Measurements from ENCODE around the gene MROH7.
A peak's percentile ranks its signal among the peaks of the same experiment; 100 is the strongest.

Gene MROH7

GRCh38 chr1:54602554-54602953 is 39.0 kb upstream of the MROH7 start:
- H3K4me1 ChIP-seq (ENCODE audit: control insufficient read depth in 2 of 2, insufficient read depth in 2 of 2, low read length in 2 of 2), result peaks cover 16 to 24% of the 10 kb centered on the region in 2 donors
- no peak overlapping the region for H3K4me3 ChIP-seq (ENCODE audit: low read length in 2 of 2)
- H3K27ac ChIP-seq (ENCODE audit: low read depth in 2 of 2, low read length in 2 of 2), result no peak overlapping the region
- no peaks in the 10 kb centered on the region for H3K27me3 ChIP-seq (ENCODE audit: control insufficient read depth in 2 of 2, insufficient read depth in 2 of 2, low read length in 2 of 2)
- no peak overlapping the region for H3K9ac ChIP-seq (ENCODE audit: low read depth in 1 of 2, low read length in 2 of 2)
- H3K36me3 ChIP-seq (ENCODE audit: control insufficient read depth in 2 of 2, insufficient read depth in 2 of 2, low read length in 2 of 2), result peaks cover 40 to 43% of the 10 kb centered on the region in 2 donors
- no peaks in the 10 kb centered on the region for H3K9me3 ChIP-seq (ENCODE audit: control insufficient read depth in 2 of 2, low read length in 2 of 2)

- H3K36me3 ChIP-seq (ENCODE audit: control insufficient read depth in 2 of 2, insufficient read depth in 2 of 2, low read length in 2 of 2), result peaks cover 39 to 43% of the 10 kb centered on the region in 2 donors
- H3K4me1 ChIP-seq (ENCODE audit: control insufficient read depth in 2 of 2, insufficient read depth in 2 of 2, low read length in 2 of 2), result peaks cover 16 to 24% of the 10 kb centered on the region in 2 donors
These were observed 38.3 kb upstream of the MROH7 start for GRCh38 chr1:54603241-54603640.

GRCh38 chr1:54604051-54604450 is 37.5 kb upstream of the MROH7 start:
- no peaks in the 10 kb centered on the region for H3K27me3 ChIP-seq (ENCODE audit: control insufficient read depth in 2 of 2, insufficient read depth in 2 of 2, low read length in 2 of 2)
- H3K36me3 ChIP-seq (ENCODE audit: control insufficient read depth in 2 of 2, insufficient read depth in 2 of 2, low read length in 2 of 2), result peaks cover 39 to 46% of the 10 kb centered on the region in 2 donors
- peak overlapping the region; percentile 54 to 71 for H3K27ac ChIP-seq (ENCODE audit: low read depth in 2 of 2, low read length in 2 of 2)
- H3K4me3 ChIP-seq (ENCODE audit: low read length in 2 of 2), result no peak overlapping the region
- H3K9me3 ChIP-seq (ENCODE audit: control insufficient read depth in 2 of 2, low read length in 2 of 2), result no peaks in the 10 kb centered on the region
- peak overlapping the region in 1 of 2 donors; percentile 2 for H3K9ac ChIP-seq (ENCODE audit: low read depth in 1 of 2, low read length in 2 of 2)
- H3K4me1 ChIP-seq (ENCODE audit: control insufficient read depth in 2 of 2, insufficient read depth in 2 of 2, low read length in 2 of 2), result peaks cover 16 to 24% of the 10 kb centered on the region in 2 donors

More at GRCh38 chr1:54603241-54603640, 38.3 kb upstream of the MROH7 start:
- Histone ChIP-seq H3K27me3 (ENCODE audit: control insufficient read depth in 2 of 2, insufficient read depth in 2 of 2, low read length in 2 of 2) (no peaks in the 10 kb centered on the region), H3K4me3 (ENCODE audit: low read length in 2 of 2) (no peak overlapping the region), H3K9me3 (ENCODE audit: control insufficient read depth in 2 of 2, low read length in 2 of 2) (no peaks in the 10 kb centered on the region), H3K27ac (ENCODE audit: low read depth in 2 of 2, low read length in 2 of 2) (peak overlapping the region; percentile 54 to 71), H3K9ac (ENCODE audit: low read depth in 1 of 2, low read length in 2 of 2) (peak overlapping the region in 1 of 2 donors; percentile 2)

GRCh38 chr1:54604572-54605370 is 36.8 kb upstream of the MROH7 start:
- Histone ChIP-seq H3K9me3 (ENCODE audit: control insufficient read depth in 2 of 2, low read length in 2 of 2) (no peaks in the 10 kb centered on the region), H3K36me3 (ENCODE audit: control insufficient read depth in 2 of 2, insufficient read depth in 2 of 2, low read length in 2 of 2) (peaks cover 37 to 45% of the 10 kb centered on the region in 2 donors), H3K27ac (ENCODE audit: low read depth in 2 of 2, low read length in 2 of 2) (peak overlapping the region; percentile 54 to 71), H3K4me1 (ENCODE audit: control insufficient read depth in 2 of 2, insufficient read depth in 2 of 2, low read length in 2 of 2) (peaks cover 16 to 24% of the 10 kb centered on the region in 2 donors), H3K4me3 (ENCODE audit: low read length in 2 of 2) (no peak overlapping the region), H3K27me3 (ENCODE audit: control insufficient read depth in 2 of 2, insufficient read depth in 2 of 2, low read length in 2 of 2) (no peaks in the 10 kb centered on the region), H3K9ac (ENCODE audit: low read depth in 1 of 2, low read length in 2 of 2) (no peak overlapping the region)

GRCh38 chr1:54606096-54606989 is 35.2 kb upstream of the MROH7 start:
- Histone ChIP-seq H3K27ac (ENCODE audit: low read depth in 2 of 2, low read length in 2 of 2) (peak overlapping the region; percentile 43 to 55), H3K27me3 (ENCODE audit: control insufficient read depth in 2 of 2, insufficient read depth in 2 of 2, low read length in 2 of 2) (no peaks in the 10 kb centered on the region), H3K4me1 (ENCODE audit: control insufficient read depth in 2 of 2, insufficient read depth in 2 of 2, low read length in 2 of 2) (peaks cover 16 to 24% of the 10 kb centered on the region in 2 donors), H3K9me3 (ENCODE audit: control insufficient read depth in 2 of 2, low read length in 2 of 2) (no peaks in the 10 kb centered on the region), H3K36me3 (ENCODE audit: control insufficient read depth in 2 of 2, insufficient read depth in 2 of 2, low read length in 2 of 2) (peaks cover 35 to 36% of the 10 kb centered on the region in 2 donors), H3K4me3 (ENCODE audit: low read length in 2 of 2) (no peak overlapping the region), H3K9ac (ENCODE audit: low read depth in 1 of 2, low read length in 2 of 2) (peak overlapping the region in 1 of 2 donors; percentile 41)

GRCh38 chr1:54606990-54607325 is 34.6 kb upstream of the MROH7 start:
- Histone ChIP-seq H3K4me1 (ENCODE audit: control insufficient read depth in 2 of 2, insufficient read depth in 2 of 2, low read length in 2 of 2) (peaks cover 16 to 24% of the 10 kb centered on the region in 2 donors), H3K36me3 (ENCODE audit: control insufficient read depth in 2 of 2, insufficient read depth in 2 of 2, low read length in 2 of 2) (peaks cover 31% of the 10 kb centered on the region in 2 donors)

GRCh38 chr1:54607821-54608565 is 33.6 kb upstream of the MROH7 start:
- Histone ChIP-seq H3K9ac (ENCODE audit: low read depth in 1 of 2, low read length in 2 of 2) (no peak overlapping the region), H3K27ac (ENCODE audit: low read depth in 2 of 2, low read length in 2 of 2) (no peak overlapping the region), H3K27me3 (ENCODE audit: control insufficient read depth in 2 of 2, insufficient read depth in 2 of 2, low read length in 2 of 2) (no peaks in the 10 kb centered on the region), H3K9me3 (ENCODE audit: control insufficient read depth in 2 of 2, low read length in 2 of 2) (no peaks in the 10 kb centered on the region), H3K4me3 (ENCODE audit: low read length in 2 of 2) (no peak overlapping the region), H3K4me1 (ENCODE audit: control insufficient read depth in 2 of 2, insufficient read depth in 2 of 2, low read length in 2 of 2) (peaks cover 16 to 24% of the 10 kb centered on the region in 2 donors), H3K36me3 (ENCODE audit: control insufficient read depth in 2 of 2, insufficient read depth in 2 of 2, low read length in 2 of 2) (peaks cover 31% of the 10 kb centered on the region in 2 donors)

More at GRCh38 chr1:54606990-54607325, 34.6 kb upstream of the MROH7 start:
- Histone ChIP-seq H3K4me3 (ENCODE audit: low read length in 2 of 2) (no peak overlapping the region), H3K27me3 (ENCODE audit: control insufficient read depth in 2 of 2, insufficient read depth in 2 of 2, low read length in 2 of 2) (no peaks in the 10 kb centered on the region), H3K9me3 (ENCODE audit: control insufficient read depth in 2 of 2, low read length in 2 of 2) (no peaks in the 10 kb centered on the region), H3K9ac (ENCODE audit: low read depth in 1 of 2, low read length in 2 of 2) (no peak overlapping the region), H3K27ac (ENCODE audit: low read depth in 2 of 2, low read length in 2 of 2) (peak overlapping the region; percentile 20 to 38)

- no peak overlapping the region for H3K4me3 ChIP-seq (ENCODE audit: low read length in 2 of 2)
- no peaks in the 10 kb centered on the region for H3K27me3 ChIP-seq (ENCODE audit: control insufficient read depth in 2 of 2, insufficient read depth in 2 of 2, low read length in 2 of 2)
- H3K27ac ChIP-seq (ENCODE audit: low read depth in 2 of 2, low read length in 2 of 2), result no peak overlapping the region
- H3K9me3 ChIP-seq (ENCODE audit: control insufficient read depth in 2 of 2, low read length in 2 of 2), result no peaks in the 10 kb centered on the region
- no peak overlapping the region for H3K9ac ChIP-seq (ENCODE audit: low read depth in 1 of 2, low read length in 2 of 2)
- peaks cover 14 to 21% of the 10 kb centered on the region in 2 donors for H3K4me1 ChIP-seq (ENCODE audit: control insufficient read depth in 2 of 2, insufficient read depth in 2 of 2, low read length in 2 of 2)
- H3K36me3 ChIP-seq (ENCODE audit: control insufficient read depth in 2 of 2, insufficient read depth in 2 of 2, low read length in 2 of 2), result peaks cover 31% of the 10 kb centered on the region in 2 donors
These were observed 32.9 kb upstream of the MROH7 start for GRCh38 chr1:54608566-54609230.

- H3K36me3 ChIP-seq (ENCODE audit: control insufficient read depth in 2 of 2, insufficient read depth in 2 of 2, low read length in 2 of 2), result peaks cover 31% of the 10 kb centered on the region in 2 donors
- no peak overlapping the region for H3K4me3 ChIP-seq (ENCODE audit: low read length in 2 of 2)
- no peaks in the 10 kb centered on the region for H3K9me3 ChIP-seq (ENCODE audit: control insufficient read depth in 2 of 2, low read length in 2 of 2)
- no peak overlapping the region for H3K27ac ChIP-seq (ENCODE audit: low read depth in 2 of 2, low read length in 2 of 2)
- no peaks in the 10 kb centered on the region for H3K27me3 ChIP-seq (ENCODE audit: control insufficient read depth in 2 of 2, insufficient read depth in 2 of 2, low read length in 2 of 2)
- H3K9ac ChIP-seq (ENCODE audit: low read depth in 1 of 2, low read length in 2 of 2), result no peak overlapping the region
- peaks cover 13 to 15% of the 10 kb centered on the region in 2 donors for H3K4me1 ChIP-seq (ENCODE audit: control insufficient read depth in 2 of 2, insufficient read depth in 2 of 2, low read length in 2 of 2)
These were observed 32.2 kb upstream of the MROH7 start for GRCh38 chr1:54609301-54609921.
